TTC549 (cell line): ENCODE data around the gene PPME1.
A peak's percentile ranks its signal among the peaks of the same experiment; 100 is the strongest.
"Not testable (repeated sequence)": the region's sequence is repeated elsewhere in the genome, so short reads cannot be mapped to it uniquely, and the experiment has no call there.

Experiments
- FAIRE-seq: peaks from 2 replicates; lab custom pipeline; 2012; peaks lifted over from hg19 to GRCh38; lab: Jason Lieb, UNC

Gene PPME1

GRCh38 chr11:74170694-74171629 lies at the start of gene PPME1, which contains the start of gene C2CD3:
TSS of gene PPME1 (plus strand) at chr11:74171289. CDS start at chr11:74171422, 133 bp downstream.
TSS of gene C2CD3 (minus strand) at chr11:74171002. CDS start at chr11:74170792, 210 bp downstream.
- peak; percentile 95 for FAIRE-seq

GRCh38 chr11:74121804-74122203 lies 49.3 kb upstream of the PPME1 start:
- no peak for FAIRE-seq

- FAIRE-seq: no peak
Measured at GRCh38 chr11:74123008-74123448, 48.1 kb upstream of the PPME1 start.

- FAIRE-seq: not testable (repeated sequence)
Measured at GRCh38 chr11:74129121-74129520, 42.0 kb upstream of the PPME1 start.

- FAIRE-seq: no peak
Measured at GRCh38 chr11:74132833-74133232, 38.3 kb upstream of the PPME1 start.

GRCh38 chr11:74133436-74133835 lies 37.7 kb upstream of the PPME1 start:
- no peak for FAIRE-seq

- no peak for FAIRE-seq
Measured at GRCh38 chr11:74134661-74135060, 36.4 kb upstream of the PPME1 start.

GRCh38 chr11:74135127-74135840 lies 35.8 kb upstream of the PPME1 start:
- no peak for FAIRE-seq

GRCh38 chr11:74138021-74138420 lies 33.1 kb upstream of the PPME1 start:
- FAIRE-seq: no peak

- FAIRE-seq: no peak
Measured at GRCh38 chr11:74138572-74138971, 32.5 kb upstream of the PPME1 start.

GRCh38 chr11:74139151-74139918 lies 31.8 kb upstream of the PPME1 start:
- FAIRE-seq: no peak

GRCh38 chr11:74139919-74140431 lies 31.1 kb upstream of the PPME1 start:
- not testable (repeated sequence) for FAIRE-seq

- no peak for FAIRE-seq
Measured at GRCh38 chr11:74141241-74141695, 29.8 kb upstream of the PPME1 start.

- FAIRE-seq: no peak
Measured at GRCh38 chr11:74141908-74142307, 29.2 kb upstream of the PPME1 start.

GRCh38 chr11:74142624-74143023 lies 28.5 kb upstream of the PPME1 start:
- no peak for FAIRE-seq

GRCh38 chr11:74144592-74144991 lies 26.5 kb upstream of the PPME1 start:
- no peak for FAIRE-seq

- no peak for FAIRE-seq
Measured at GRCh38 chr11:74147199-74147929, 23.7 kb upstream of the PPME1 start.

GRCh38 chr11:74153224-74153623 lies 17.9 kb upstream of the PPME1 start:
- no peak for FAIRE-seq

- FAIRE-seq: no peak
Measured at GRCh38 chr11:74154620-74155281, 16.3 kb upstream of the PPME1 start.

- no peak for FAIRE-seq
Measured at GRCh38 chr11:74157169-74157568, 13.9 kb upstream of the PPME1 start.

GRCh38 chr11:74159642-74160041 lies 11.4 kb upstream of the PPME1 start:
- FAIRE-seq: no peak
